Suprapubic skin (tissue), 3 donors: ENCODE data around the gene CLDN1.

ENCODE experiments used
- POLR2A ChIP-seq, 2 donors: fragments of 450-650 bp; IDR thresholded peaks; one replicate each; pipeline ENCODE4 v1.6.1; 2017; ENCODE audit warnings: antibody characterized with exemption in 2 of 2, mild to moderate bottlenecking in 2 of 2, moderate library complexity in 2 of 2
- TF ChIP-seq, protein P1 (sequence below), 2 donors: fragments of 200-600 bp in 1 of 2; fragments of 450-650 bp in 1 of 2; sonication (generic) in 1 of 2; IDR thresholded peaks; one replicate each; pipeline ENCODE4 v1.5.1; 2016 to 2019; ENCODE audit warnings: antibody characterized with exemption in 2 of 2, mild to moderate bottlenecking in 1 of 2, moderate library complexity in 1 of 2

DNA sequence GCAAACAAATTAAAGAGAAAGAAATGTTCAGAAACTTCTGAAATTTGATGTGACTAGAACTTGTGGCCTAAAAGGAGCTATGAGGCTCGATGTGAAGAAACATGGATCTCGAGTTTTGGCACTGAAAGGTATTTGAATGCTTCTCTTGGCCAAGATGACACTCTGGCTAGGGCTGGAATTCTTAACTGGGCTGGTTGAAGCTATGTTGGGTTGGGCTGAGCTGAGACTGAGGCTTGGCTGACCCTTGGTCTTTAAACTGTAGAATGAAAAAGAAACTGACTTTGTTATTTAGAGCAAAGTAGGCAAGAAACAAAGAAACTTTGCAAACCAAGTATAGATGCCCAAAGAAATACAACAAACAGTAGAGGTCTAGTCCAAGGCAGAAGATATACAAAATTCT lies 37.6 kb upstream of the CLDN1 start:
- TF ChIP-seq, protein P1, sequence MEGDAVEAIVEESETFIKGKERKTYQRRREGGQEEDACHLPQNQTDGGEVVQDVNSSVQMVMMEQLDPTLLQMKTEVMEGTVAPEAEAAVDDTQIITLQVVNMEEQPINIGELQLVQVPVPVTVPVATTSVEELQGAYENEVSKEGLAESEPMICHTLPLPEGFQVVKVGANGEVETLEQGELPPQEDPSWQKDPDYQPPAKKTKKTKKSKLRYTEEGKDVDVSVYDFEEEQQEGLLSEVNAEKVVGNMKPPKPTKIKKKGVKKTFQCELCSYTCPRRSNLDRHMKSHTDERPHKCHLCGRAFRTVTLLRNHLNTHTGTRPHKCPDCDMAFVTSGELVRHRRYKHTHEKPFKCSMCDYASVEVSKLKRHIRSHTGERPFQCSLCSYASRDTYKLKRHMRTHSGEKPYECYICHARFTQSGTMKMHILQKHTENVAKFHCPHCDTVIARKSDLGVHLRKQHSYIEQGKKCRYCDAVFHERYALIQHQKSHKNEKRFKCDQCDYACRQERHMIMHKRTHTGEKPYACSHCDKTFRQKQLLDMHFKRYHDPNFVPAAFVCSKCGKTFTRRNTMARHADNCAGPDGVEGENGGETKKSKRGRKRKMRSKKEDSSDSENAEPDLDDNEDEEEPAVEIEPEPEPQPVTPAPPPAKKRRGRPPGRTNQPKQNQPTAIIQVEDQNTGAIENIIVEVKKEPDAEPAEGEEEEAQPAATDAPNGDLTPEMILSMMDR (IDR thresholded peaks at IDR 0.05): no peak
- TF ChIP-seq POLR2A (IDR thresholded peaks at IDR 0.05): no peak
